Inferior parietal cortex (tissue), 1 donor: ENCODE results near the gene SALL2.
"Not testable (repeated sequence)": the region's sequence is repeated elsewhere in the genome, so short reads cannot be mapped to it uniquely, and the experiment has no call there.

Experiments used
- DNase-seq: peaks from one replicate; pipeline ENCODE4 v3.0.0-alpha.2; 2016; ENCODE audit errors: extremely low spot score

SALL2 gene

DNA sequence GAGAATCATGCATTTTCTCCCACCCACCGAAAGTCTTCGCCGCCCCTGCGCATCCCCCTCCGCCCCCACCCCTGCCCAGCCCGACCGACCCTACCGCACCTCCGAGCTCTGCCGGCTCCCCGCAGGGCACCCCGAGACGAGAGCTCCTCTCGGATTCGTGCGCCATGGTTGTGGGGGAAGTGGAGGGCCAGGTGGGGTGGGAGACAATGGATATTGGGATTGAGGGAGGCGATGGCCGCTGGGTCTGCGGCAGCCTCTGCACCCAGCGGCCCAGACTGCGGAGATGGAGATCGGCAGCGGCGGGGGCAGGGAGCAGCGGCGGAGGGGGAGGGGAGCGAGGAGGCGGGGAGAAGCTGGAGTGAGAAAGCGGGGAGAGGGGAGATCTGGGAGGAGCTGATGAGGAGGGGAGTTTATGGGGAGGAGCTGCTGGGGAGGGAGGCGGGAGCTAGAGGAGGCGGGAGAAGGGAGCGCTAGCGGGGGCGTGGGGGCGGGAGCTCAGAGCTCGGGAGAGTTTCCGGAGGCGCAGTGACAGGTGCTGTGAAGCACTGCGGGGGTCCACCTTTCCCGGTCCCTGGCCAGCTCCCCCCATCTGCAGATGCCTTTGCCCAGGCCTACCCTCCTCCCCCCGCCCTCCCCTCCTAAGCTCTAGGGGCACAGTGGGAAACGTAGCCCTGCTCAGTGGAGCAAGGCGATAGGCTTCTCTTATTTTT, at the start of gene SALL2:
SALL2 (minus strand) TSS at position 385 of the 710 bp plus-strand sequence; CDS start at position 166, 219 bp downstream.
- no peak for DNase-seq

DNA sequence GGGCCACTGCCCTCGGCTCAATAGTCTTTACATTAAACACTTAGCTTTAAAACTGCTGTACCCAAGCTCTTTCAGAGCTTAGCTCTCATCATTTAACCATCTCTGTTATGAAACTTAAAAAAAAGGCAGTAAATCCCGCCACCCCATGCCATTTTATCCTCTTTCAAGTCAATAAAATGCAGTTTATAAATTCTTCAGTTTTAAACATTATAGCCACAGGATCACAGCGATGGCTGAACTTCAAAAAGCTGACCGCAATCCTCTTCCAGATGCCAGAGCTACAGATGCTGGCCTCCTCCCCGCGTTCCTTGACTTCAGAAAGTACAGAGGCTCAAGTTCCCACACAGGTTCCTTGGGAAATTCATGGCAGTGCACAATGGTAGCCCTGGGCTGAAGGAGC, 49.5 kb upstream of the SALL2 start:
- DNase-seq, result no peak

DNA sequence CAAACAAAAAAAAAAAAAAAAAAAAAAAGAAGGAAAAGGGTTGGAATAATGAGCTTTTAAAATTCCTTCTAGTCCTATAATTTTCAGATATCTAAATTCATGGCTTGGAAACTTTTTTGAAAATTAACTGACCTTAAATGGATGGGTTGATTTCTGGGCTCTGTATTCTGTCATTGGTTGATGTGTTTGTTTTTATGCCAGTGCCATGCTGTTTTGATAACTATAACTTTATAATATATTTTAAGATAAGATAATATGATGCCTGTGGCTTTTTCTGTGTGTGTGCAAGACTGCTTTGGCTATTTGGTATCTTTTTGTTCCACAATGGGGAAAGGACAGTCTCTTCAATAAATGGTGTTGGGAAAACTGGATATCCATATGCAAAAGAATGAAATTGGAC, 46.5 kb upstream of the SALL2 start:
- DNase-seq, result no peak

DNA sequence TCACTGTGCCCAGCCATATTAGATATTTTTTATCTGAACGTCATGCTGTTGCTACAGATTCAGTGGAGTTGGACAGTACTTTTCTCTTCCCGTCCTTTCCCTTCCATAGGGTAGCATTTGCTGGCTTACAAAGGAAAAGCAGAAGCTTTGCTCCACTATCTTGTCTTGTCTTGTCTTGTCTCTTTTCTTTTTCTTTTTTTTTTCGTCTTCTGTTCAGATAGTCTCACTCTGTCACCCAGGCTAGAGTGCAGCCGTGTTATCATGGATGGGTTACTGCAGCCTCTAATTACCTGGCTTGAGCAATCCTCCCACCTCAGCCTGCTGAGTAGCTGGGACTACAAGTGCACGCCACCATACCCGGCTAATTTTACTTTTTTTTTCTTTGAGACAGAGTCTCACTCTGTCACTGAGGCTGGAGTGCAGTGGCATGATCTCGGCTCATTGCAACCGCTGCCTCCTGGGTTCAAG, 32.6 kb upstream of the SALL2 start:
- DNase-seq, result no peak

DNA sequence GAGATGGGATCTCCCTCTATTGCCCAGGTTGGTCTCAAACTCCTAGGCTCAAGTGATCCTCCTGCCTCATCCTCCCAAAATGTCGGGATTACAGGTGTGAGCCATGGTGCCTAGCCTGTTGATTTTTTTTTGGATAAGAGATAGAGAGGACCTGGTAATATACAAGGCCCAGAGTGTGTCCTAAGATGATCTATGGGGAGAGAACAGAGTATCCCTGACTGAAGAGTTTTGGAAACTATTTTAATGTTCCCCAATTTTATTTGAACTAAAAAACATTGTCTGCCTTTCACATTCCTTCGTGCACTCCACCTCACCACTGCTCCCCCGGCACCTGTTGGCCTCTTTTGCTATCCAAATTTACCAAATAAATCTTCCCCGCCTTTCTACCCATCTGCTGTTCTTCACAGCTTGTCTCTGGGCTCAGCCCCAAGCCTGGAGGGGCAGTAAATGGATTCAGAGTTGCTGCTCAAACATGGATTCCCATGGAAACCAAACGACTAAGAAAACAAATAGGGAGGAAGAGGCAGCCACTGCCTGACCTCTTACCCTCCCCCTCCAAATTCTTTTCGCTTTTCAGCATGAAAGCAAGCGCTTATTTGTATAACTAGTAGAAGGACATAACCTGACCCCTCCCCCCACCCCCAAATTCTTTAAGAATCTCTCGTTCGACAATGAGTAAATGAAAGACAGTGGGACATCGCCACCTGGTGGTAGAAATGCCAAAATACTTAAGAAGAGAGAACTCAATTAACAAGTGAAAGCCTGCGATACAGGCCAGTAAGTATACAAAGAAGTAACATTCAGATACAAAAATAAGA, 31.1 kb upstream of the SALL2 start:
- peak; percentile 98 for DNase-seq

DNA sequence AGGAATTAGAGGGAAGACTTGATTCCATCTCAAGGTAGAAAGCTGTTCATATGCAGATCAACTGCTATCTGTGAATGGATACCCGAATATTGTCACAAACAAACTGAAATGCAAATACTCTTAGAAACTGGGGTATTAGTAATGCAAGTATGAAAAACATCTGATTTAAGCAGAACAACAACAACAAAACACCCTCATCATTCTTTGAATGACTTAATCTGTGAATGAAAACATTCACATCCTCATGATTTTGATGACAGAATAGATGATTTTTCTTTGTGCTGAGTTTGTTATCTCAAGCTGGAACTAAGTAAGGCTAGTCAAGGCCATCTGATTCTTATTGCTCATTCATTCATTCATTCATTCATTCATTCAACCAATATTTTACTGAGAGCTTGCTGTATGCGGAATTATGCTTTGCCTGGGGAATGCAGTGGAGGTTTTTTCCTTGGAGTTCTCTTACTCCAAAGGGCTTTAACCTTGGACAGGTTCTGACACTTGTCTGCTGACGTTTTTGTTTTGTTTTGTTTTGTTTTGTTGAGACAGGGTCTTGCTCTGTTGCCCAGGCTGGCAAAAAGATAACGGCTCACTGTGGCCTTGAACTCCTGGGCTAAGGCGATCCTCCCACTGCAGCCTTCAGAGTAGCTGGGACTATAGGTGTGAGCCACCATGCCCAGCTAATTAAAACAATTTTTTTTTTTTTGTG, 30.4 kb upstream of the SALL2 start:
- no peak for DNase-seq

DNA sequence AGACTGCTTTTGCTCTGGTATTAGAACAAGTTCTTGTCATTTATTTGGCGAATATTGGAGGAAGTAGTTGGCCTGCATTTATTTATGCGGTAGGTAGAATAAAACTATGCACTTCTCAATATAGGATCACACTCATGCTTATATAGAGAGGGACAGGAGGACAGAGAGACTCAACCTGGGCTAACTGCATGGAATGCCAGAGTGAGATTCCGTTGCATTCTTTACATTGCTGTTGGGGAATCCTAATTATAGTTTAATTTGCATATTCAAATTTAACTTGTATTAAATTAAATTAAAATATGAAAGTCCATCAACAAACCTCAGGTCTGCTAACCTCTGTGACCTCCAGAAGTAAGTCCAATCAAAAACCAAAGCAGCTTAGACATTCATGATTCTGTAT, 27.1 kb upstream of the SALL2 start:
- DNase-seq, result no peak

DNA sequence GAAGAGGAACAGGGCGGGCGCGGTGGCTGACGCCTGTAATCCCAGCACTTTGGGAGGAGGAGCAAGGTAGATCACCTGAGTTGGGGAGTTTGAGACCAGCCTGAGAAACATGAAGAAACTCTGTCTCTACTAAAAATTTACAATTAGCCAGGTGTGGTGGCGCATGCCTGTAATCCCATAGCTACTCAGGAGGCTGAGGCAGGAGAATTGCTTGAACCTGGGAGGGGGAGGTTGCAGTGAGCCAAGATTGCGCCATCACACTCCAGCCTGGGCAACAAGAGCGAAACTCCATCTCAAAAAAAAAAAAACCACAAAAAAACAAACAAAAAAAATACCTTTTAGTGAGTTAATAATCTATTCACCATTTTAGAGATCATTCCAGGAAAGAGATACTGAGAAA, 18.4 kb upstream of the SALL2 start:
- not testable (repeated sequence) for DNase-seq

DNA sequence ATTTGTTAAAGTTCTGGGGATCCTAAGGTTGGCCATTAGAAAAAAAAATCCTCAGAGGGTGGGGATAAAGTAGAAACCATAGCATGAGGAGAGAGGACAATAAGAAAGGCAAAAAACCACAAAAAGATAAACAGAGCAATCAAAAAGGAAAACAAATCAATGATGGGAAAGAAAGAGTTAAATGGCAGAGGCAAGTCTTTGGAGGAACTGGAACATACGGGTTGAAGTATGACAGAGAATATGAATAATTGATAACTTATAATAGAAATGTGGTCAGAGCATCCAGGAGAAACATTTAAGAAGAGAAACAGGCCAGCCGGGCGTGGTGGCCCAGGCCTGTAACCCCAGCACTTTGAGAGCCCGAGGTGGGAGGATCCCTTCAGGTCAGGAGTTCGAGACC, 17.8 kb upstream of the SALL2 start:
- no peak for DNase-seq

DNA sequence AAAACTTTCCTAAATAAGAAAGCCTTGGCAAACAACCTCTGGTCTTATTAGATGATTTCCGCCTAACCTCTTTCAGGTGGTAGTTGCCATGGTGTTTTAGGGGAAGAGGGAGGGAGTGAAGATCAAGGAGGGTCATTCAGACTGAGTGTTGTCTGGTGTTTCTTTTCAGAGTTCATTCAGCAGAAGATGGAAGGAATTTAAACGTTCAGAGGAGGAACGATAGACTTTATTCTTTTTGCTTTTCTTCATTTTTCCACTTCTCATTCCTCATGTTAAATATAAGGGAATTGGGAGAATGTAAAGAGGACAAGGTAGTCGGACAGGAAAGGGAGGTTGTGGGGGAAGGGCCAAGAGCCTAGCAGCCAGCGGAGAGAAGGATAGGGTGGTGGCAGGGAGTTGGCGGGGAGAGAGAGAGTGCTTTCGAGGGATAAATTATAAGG, 17.4 kb upstream of the SALL2 start:
- DNase-seq, result no peak

DNA sequence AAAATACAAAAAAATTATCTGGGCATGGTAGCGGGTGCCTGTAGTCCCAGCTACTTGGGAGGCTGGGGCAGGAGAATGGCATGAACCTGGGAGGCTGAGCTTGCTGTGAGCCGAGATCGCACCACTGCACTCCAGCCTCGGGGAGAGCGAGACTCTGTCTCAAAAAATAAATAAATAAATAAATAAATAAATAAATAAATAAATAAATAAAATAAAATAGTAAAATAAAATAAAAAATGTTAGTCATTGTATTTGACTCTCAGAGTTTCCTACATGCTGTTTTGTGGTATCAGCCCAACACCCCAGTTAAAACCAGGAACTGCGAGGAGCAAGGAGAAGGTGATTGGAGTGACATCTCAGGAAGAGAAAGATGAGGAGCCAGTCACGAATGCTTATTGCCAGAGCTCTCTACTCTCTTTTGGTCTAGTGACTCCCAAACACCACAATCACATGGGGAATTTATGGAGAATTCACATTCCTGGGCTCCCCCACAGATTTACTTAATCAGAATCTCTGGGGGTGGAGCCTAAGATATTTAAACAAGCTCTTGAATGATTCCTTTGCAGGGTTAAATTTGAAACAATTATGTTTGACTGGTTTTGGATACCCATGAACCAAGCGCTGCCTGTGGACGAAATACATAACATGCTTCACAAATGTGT, 15.4 kb upstream of the SALL2 start:
- no peak for DNase-seq

DNA sequence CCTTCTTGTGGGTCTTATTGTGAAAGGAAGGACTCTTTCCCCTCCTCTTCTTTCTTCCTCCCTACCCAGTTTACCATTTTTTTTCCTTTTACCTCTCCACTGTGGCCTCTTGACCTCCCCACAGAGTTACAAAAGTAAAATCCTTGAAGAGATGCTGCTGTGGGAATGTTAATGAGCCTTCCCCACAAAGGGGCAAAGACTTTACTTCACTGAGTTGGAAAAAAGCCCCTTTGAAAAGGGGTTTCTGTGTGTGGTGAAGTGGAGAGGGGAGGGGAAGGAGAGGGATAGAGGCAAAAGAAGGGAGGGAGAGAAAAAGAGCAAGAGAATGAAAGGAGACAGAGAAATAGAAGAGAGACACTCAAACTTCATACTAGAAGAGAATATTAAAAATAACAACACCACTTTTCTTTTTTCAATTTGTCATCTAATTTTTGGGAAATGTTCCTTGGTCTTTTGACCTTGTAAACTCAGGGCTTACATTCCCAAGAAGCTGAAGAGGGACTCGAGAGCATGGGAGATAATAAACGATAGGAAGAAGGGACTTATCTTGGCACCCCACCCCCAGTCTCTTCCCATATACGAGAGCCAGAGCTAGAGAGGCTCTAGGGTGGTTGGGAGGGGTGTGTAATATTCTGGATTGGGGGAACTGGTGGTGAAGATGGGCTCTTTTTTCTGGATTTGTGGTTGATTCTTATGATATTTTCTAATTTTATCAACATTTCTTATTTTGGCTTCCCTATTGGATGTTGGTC, 13.2 kb upstream of the SALL2 start:
- DNase-seq, result no peak

DNA sequence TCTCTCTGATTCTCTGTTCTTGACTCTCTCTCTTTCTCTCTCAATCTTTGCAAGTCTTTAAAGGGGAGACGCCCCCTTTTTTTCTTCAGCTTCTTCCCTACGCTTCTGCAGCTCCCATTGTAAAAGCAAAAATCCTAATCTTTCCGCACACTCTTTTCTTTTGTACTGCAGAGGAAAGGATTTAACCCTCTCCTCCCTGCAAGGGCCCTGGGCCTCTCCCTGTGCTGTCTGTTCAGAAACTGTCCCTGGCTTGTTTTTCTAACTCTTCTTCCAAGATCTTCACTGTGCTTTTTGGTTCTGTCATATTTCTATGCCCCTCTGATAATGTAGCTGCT, 10.9 kb upstream of the SALL2 start:
- DNase-seq, result no peak

DNA sequence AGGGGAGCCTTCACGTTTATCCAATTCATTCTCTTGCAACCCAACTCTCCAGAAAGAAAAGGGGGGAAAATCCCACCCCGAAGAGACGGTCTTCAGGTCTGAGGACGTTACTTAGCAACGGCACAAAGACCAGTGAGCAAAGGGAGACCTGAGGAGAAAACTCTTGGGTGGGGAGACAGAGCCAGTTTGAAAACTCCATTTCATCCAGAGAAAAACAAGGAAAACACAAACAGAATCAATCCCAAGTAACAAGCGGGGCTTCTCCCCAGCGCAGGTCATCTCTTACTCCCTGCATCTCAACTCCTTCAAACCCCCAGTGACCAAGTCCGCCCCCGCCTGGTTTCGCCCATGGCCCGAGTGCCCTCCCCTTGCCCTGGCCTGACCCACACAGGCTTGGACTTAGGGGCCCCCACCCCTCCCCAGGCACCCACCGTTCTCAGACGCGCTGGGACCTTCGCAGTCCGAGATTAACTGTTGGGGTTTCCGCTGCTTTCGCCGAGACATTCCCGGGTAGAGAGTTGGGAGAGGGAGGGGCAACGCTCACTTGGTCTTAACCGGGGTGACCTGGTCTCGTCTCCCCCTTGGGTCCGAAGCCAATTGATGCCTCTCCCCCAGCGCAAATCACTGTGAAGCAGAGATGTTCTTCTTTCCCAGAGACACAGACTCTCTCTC, 10.4 kb upstream of the SALL2 start:
- no peak for DNase-seq

DNA sequence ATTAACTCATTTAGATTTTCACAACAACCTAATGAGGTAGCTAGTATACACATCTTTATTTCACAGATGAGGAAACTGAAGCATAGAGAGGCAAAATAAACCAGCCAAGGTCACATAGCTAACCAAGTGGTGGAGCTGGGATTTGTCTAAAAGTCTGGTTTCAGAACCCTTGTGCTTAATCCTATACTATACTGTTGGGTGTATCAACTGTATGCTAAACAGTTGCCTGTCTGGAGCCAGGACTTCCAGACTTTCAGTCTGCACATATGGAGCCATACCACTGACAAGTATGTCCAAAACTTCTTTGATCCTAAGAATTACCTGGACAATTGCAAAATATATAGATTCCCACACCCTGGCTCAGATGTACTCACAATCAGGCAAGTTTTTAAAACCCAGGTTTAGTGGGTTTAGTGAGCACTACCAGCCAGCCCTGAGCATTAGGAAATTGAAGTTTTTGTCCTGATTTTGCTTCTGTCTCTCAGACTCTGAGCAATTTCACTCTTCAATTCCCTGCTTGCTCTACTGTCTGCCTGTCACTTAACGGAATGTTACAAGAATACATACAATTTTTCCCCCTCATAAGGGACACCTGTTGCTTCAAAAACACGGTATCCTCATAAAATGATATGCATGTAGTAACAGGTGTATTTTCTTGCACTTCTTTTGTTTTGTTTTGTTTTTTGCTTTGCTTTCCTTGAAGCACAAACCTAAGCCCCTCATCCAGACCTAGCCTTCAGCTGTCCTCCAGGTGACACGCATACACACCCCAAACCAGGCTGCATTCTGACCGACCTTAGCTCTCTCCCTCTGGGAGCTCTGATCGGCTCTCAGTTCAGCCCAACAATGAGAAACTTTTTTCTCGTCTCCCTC, 9.6 kb upstream of the SALL2 start:
- DNase-seq, result no peak

DNA sequence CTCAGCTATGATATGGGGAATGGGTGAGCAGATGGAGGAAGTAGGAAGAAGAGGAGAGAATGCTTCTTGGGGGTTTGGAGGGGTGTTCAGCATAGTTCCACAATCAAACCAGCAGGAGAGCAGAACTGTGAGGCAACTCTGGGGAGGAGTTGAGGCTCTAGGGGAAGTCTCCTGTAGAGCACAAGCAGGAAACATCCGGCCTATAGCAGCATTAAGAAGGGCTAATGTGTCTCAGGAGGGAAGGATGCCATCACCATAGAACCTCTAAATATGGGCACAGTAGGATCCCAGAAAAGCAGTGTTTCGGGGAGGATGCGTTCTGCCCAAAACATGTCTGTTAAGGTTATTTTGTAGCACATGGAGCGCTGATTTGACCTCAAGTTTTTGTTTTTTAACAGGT, 8.4 kb upstream of the SALL2 start:
- no peak for DNase-seq

DNA sequence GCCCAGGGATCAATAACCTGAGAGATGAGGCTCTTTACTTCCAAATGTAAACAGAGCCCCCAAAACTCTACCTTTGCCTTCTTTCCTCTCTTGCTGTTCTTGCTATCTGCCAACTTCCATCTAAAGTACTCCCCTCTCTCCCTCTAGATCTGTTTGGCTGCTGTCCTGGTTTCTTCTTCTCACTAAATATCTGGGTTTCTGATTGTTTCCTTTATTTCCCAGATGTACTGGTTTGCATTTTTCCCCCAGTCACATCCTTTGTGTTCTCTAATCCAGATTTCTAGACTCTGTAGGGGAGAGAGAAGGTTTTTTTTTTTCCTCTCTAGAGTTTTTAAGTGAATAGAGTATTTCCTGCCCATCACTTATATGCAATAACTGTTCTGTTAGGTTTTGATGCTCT, 7.1 kb upstream of the SALL2 start:
- DNase-seq, result no peak

DNA sequence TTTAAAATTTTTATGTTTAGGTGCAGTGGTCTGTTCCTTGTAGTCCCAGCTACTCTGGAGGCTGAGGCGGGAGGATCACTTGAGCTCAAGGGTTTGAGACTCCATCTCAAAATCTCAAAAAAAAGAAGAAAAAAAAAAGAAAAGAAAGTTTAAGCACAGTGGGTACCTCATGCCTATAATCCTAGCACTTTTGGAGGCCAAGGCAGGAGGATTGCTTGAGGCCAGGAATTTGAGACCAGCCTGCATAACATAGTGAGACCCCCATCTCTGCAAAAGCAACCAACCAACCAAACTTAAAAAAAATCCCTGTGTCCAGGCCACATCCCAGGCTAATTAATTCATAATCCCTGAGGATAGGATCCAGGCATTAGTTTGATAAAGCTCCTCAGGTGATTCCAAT, 3.4 kb upstream of the SALL2 start:
- DNase-seq, result no peak

DNA sequence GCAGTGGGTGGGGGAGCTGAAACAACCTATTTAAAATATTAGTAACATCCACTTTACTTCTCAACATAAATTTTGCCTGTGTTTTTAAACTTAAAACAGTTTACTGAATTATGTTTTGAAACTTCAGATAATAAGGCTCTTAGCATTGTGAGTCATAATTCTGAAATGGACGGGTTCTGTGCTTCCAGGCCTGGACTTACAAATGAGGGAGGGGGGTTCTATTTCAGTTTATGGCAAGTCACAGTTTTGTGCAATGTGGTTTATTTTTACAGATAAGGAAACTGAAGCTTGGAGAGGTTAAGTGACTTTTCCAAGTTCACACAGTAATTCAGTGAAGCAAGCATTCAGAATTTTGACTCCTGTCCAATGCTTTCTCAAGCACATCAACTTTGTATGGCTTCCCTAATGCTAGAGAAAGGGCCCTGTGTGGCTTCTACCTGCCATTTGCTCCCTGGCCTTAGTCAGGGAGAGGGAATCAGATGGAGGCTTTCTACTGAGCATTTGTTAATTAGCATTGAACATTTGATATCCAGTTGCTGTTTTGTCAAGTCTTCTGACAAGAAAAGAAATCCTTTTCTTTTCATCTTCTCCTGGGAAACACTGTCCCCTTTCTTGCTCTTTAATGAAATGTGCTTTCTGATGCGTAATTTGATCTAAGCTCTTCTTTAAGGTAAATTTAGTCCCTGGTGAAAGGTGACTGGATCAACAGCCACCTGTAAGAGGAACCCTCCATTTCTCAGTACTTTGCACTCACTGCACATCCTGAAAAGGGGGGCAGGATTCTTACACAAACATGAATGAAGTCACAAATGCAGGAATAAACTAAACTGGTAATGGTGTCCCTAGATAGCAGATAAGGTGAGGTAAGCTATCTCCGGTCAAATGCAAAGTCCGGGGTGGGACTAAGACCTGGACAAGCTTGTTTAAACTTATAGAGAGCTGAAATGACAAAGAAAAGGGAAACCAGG, 2.5 kb upstream of the SALL2 start:
- DNase-seq, result no peak
